Cardiac muscle cell (in vitro differentiated cells and primary cell): ENCODE measurements around the gene ANO6. TPM values are rescaled to one million over a fixed set of nuclear protein-coding genes. Genes with fewer than 3 reads are reported as not detected.

Source experiments
- DNase-seq, 2 donors: peaks; one replicate each; pipeline versions ENCODE4 v3.0.0 to v3.0.0-alpha.2; 2010 to 2017; ENCODE audit warnings: low read depth in 1 of 2, low spot score in 1 of 2
- H3K27ac ChIP-seq: fragments of 200-600 bp; sonication (generic); 2 replicates; pipeline ENCODE4 v1.5.1; 2016
- H3K27me3 ChIP-seq: fragments of 200-600 bp; sonication (generic); 2 replicates; pipeline ENCODE4 v1.6.0; 2016; ENCODE audit warnings: control low read depth
- H3K36me3 ChIP-seq: fragments of 200-600 bp; sonication (generic); 2 replicates; pipeline ENCODE4 v1.5.1; 2016; ENCODE audit warnings: control low read depth
- H3K4me1 ChIP-seq: fragments of 200-600 bp; sonication (generic); 2 replicates; pipeline ENCODE4 v1.8.1; 2017; ENCODE audit warnings: low read depth, mild to moderate bottlenecking, mixed run types
- H3K4me3 ChIP-seq: fragments of 200-600 bp; sonication (generic); 2 replicates; pipeline ENCODE4 v1.5.1; 2016; ENCODE audit warnings: mild to moderate bottlenecking
- H3K9me3 ChIP-seq: fragments of 200-600 bp; sonication (generic); 2 replicates; pipeline ENCODE4 v1.5.1; 2017; ENCODE audit warnings: low read depth, mild to moderate bottlenecking, control low read depth
- CTCF ChIP-seq: IDR thresholded peaks from 2 replicates; pipeline ENCODE4 v1.5.1; 2012; ENCODE audit warnings: low read depth, mild to moderate bottlenecking, low read length
- polyA plus RNA-seq: library from polyadenylated mRNA; unstranded; fragments of >200 nt; fragmentation: Nextera tagmentation; extraction: Ambion mirVana; gene quantifications from 2 replicates; pipeline ENCODE4 v1.2.1, GENCODE V29; 2016
- total RNA-seq: library from RNA; depleted of rRNA; stranded (reverse); fragments of >200 nt; gene quantifications from 2 replicates; pipeline ENCODE4 v1.2.3, GENCODE V29; 2016

Gene ANO6
- total and polyA plus RNA-seq, 2 experiments from 2014 or later: 36.0 to 50.8 TPM

- Histone ChIP-seq H3K9me3 (no peaks in the 10 kb centered on the region), H3K4me1 (peaks cover 1% of the 10 kb centered on the region), H3K27me3 (no peaks in the 10 kb centered on the region), H3K36me3 (peaks cover 26% of the 10 kb centered on the region), H3K27ac (peak overlapping the region; percentile 67), H3K4me3 (no peak overlapping the region)
- TF ChIP-seq CTCF: no peak
- DNase-seq: no peak
These were observed 136.2 kb downstream of the ANO6 start for GRCh38 chr12:45351921-45352670.

GRCh38 chr12:45353944-45354343 is 138.0 kb downstream of the ANO6 start:
- H3K27ac ChIP-seq: no peak overlapping the region
- DNase-seq: no peak
- no peaks in the 10 kb centered on the region for H3K9me3 ChIP-seq
- H3K4me1 ChIP-seq: peaks cover 15% of the 10 kb centered on the region
- TF ChIP-seq CTCF: no peak
- peaks cover 20% of the 10 kb centered on the region for H3K36me3 ChIP-seq
- no peaks in the 10 kb centered on the region for H3K27me3 ChIP-seq
- no peak overlapping the region for H3K4me3 ChIP-seq

- no peaks in the 10 kb centered on the region for H3K9me3 ChIP-seq
- no peak overlapping the region for H3K27ac ChIP-seq
- peaks cover 17% of the 10 kb centered on the region for H3K36me3 ChIP-seq
- H3K4me1 ChIP-seq: peaks cover 15% of the 10 kb centered on the region
- no peak for TF ChIP-seq CTCF
- no peak for DNase-seq
- H3K27me3 ChIP-seq: no peaks in the 10 kb centered on the region
- no peak overlapping the region for H3K4me3 ChIP-seq
These were observed 138.5 kb downstream of the ANO6 start for GRCh38 chr12:45354399-45354798.

- TF ChIP-seq CTCF: no peak
- Histone ChIP-seq H3K4me3 (no peak overlapping the region), H3K36me3 (peaks cover 16% of the 10 kb centered on the region), H3K27me3 (no peaks in the 10 kb centered on the region), H3K9me3 (no peaks in the 10 kb centered on the region), H3K4me1 (peaks cover 15% of the 10 kb centered on the region), H3K27ac (peak overlapping the region; percentile 18)
- DNase-seq: no peak
These were observed 139.8 kb downstream of the ANO6 start for GRCh38 chr12:45355730-45356129.

- TF ChIP-seq CTCF: no peak
- Histone ChIP-seq H3K27ac (peak overlapping the region; percentile 88), H3K36me3 (peaks cover 7% of the 10 kb centered on the region)
These were observed 141.1 kb downstream of the ANO6 start for GRCh38 chr12:45356822-45357538.

More at GRCh38 chr12:45356822-45357538, 141.1 kb downstream of the ANO6 start:
- H3K27me3 ChIP-seq: no peaks in the 10 kb centered on the region
- peaks cover 15% of the 10 kb centered on the region for H3K4me1 ChIP-seq
- H3K9me3 ChIP-seq: no peaks in the 10 kb centered on the region
- no peak for DNase-seq
- no peak overlapping the region for H3K4me3 ChIP-seq
